GM18511 (cell line): ENCODE measurements around the gene MICAL3.

Experiments
- ATAC-seq: cut with Tn5 transposase; IDR thresholded peaks from one replicate; pipeline ENCODE4 v1.9.1; 2021; ENCODE audit warnings: mild to moderate bottlenecking, moderate library complexity; ENCODE audit not compliant: unreplicated experiment

The MICAL3 gene

GRCh38 chr22:17823964-17824363 is 200.4 kb downstream of the MICAL3 start:
- no peak for ATAC-seq

GRCh38 chr22:17823226-17823625 is 201.1 kb downstream of the MICAL3 start:
- ATAC-seq: no peak

- no peak for ATAC-seq
Observed at GRCh38 chr22:17822087-17822486, 202.3 kb downstream of the MICAL3 start.

DNA sequence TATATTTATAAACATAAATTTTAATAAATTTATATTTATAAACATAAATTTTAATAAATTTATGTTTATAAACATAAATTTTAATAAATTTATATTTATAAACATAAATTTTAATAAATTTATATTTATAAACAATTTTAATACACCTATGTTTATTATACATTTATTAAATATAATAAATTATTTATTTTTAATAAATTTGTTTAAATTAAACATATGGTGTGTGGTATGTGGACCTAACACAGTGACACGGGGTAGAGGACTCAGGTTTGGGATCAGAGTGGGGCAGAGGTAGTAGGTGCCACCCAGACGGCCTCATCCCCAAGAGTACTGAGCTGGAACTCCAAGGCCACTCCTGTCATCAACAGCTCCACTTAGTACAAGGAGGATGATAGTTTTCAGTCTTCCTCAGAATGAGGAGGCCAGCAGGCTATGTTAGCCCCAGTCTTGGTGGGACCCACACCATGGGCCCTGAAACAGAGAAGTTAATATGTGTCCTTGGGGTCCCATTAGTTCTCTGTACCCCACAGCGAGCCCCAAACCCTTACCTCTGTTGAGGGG is 203.4 kb downstream of the MICAL3 start:
- no peak for ATAC-seq

GRCh38 chr22:17818649-17819048 is 205.7 kb downstream of the MICAL3 start:
- ATAC-seq: no peak

DNA sequence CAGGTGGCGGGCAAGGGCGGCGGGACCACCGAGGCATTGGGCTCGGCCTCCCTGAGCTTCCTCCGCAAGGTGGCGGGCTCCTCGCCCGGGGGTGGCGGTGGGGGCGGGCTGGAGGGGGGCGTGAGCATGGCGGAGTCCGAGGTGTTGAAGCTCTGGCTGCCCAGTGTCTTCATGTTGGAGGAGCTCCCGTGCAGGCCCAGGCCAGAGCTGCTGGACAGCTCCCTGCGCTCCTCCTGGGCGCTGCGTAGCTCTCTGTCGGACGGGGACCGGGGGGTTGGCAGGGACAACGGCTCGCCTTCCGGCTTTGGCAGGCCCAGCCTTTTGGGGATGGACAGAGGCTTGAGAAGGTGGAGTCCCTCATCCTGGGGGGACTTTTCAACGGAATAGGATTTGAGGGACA is 206.2 kb downstream of the MICAL3 start:
- ATAC-seq: no peak

DNA sequence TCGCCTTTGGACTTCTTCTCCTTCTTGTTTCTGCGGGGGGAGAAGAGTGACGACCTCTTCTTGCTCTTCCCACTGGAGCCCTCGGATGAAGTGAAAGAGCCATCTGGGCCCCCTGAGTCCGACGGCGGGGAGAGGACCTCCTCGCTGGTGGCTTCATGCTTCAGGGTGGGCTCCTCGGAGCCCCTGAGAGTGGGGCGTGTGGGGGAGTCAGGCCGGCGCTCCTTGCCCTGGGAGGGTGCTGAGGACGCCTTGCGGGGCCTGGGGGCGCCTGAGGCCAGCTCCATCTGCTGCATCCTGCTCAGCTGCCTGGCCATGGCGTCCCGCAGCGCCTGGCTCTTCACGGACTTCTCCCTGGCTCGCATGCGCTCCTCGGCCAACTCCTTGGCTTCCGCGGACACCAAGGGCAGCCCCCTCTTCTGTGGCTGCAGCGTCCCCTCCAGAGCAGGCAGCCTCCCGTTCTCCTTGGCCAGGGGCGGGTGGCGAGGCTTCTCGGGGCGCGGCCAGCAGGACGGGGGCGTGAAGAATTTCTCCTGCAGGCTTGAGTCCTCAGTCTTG is 206.8 kb downstream of the MICAL3 start:
- no peak for ATAC-seq

DNA sequence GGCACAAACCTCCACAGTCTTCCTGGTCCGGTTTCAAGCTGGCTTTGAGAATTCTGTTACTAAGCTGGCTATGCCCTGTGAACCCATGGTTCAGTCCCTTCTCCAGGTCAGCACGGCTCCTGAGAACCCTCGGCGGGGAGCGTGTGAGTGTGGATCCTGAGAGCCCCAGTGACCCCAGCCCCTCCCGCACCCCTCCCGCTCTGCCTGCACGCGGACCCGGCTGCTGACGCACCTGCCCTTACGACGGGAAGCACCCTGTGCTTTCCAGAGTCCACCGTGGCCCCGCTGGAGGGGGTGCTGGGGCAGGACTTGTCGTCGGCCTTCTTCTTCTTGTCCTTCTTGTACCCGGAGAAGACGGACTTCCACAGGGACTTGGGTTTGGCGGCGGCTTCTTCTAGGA is 207.3 kb downstream of the MICAL3 start:
- ATAC-seq: no peak

GRCh38 chr22:17816649-17817048 is 207.7 kb downstream of the MICAL3 start:
- ATAC-seq: no peak

- ATAC-seq: no peak
Observed at GRCh38 chr22:17815703-17816254, 208.6 kb downstream of the MICAL3 start.

DNA sequence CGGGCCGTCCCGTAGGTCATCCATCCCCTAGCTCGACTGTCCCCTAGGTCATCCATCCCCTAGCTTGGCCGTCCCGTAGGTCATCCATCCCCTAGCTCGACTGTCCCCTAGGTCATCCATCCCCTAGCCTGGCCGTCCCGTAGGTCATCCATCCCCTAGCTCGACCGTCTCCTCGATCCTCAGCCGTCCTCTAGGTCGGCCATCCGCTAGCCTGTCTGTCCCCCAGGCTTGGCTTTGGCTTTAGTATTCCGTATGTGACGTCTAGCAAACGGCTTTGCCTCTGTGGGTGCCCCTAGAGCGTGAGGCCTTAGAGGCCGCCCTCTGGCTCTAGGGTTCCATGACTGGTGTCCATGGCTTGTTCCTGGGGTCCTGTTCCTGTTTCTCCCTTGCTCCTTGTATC is 209.5 kb downstream of the MICAL3 start:
- no peak for ATAC-seq

- ATAC-seq: no peak
Observed at GRCh38 chr22:17814084-17814483, 210.3 kb downstream of the MICAL3 start.

- ATAC-seq: no peak
Observed at GRCh38 chr22:17811119-17811518, 213.2 kb downstream of the MICAL3 start.

DNA sequence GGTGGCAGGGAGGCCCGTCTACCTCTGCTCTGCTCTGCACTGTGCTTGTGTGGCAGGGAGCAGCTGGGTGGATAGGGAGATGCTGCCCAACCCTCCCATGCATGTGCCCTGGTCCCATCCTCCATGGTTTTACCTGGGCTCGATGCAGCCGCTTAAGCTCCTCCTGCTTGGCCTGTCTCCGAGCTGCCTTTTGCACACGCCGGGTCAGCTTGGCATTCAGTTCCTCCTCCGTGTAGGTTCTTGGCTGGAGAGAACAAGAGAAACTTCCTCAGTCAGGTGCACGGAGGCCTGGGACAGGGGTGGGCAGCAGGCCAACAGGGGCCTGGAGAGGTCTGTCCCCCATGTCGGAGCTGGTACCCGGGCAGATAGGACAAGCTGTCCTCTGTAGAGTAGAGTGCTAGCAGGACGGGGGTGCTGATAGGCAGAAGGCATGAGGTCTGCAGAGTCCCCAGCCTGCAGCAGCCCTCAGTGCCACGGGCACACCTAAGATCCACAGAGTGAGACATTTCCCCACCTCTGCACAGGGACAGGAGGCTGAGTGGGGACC is 213.7 kb downstream of the MICAL3 start:
- ATAC-seq: no peak

- no peak for ATAC-seq
Observed at GRCh38 chr22:17808693-17809403, 215.5 kb downstream of the MICAL3 start.

GRCh38 chr22:17807578-17808410 is 216.6 kb downstream of the MICAL3 start:
- no peak for ATAC-seq

DNA sequence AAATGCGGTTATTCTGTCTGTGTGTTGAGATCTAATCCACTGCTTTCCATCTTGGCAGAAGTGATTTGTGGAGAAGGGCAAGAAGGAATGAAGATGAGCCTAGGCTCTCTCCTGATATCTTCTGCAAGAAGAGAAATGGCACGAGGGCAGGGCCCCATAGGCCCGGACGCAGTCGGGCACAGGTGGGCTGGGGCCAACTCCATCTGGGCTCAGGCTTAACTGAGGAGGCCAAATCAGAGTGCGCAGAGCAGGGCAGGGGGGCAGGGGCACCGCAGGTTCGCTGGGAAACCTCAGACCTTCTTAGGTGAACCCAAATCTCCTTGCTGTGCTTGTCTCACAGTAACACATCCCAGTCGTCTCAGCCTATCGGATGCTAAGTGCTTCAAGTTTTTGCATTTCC is 217.3 kb downstream of the MICAL3 start:
- ATAC-seq: no peak

DNA sequence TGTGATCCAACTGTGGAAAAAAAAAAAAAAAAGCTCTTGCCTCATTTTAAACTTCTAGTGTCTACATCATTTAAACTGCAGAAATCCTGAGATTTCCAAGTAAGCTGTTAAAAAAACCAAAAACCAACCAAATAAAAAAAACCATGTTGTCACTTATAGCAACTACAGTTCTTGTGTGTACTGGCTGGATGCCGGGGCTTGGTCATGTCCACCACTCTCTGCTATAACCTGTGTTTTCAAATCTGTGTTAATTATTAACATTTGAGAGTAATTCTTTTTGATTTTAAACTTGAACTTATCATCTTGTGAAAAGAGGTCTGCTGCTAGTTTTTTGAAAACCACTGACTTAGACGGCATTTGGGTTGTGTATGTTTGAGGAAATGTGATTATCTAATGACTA is 217.9 kb downstream of the MICAL3 start:
- ATAC-seq: no peak

GRCh38 chr22:17804331-17805080 is 219.9 kb downstream of the MICAL3 start:
- no peak for ATAC-seq

GRCh38 chr22:17803609-17804270 is 220.6 kb downstream of the MICAL3 start:
- no peak for ATAC-seq
